OCI-M2 (cell line): ENCODE measurements around the gene MAGEF1.
"Not testable (repeated sequence)": the region's sequence is repeated elsewhere in the genome, so short reads cannot be mapped to it uniquely, and the experiment has no call there.

Experiments used
- DNase-seq: peaks from one replicate; lab custom pipeline; 2025; ENCODE audit not compliant: unreplicated experiment; lab: John Stamatoyannopoulos, UW

Gene MAGEF1

DNA sequence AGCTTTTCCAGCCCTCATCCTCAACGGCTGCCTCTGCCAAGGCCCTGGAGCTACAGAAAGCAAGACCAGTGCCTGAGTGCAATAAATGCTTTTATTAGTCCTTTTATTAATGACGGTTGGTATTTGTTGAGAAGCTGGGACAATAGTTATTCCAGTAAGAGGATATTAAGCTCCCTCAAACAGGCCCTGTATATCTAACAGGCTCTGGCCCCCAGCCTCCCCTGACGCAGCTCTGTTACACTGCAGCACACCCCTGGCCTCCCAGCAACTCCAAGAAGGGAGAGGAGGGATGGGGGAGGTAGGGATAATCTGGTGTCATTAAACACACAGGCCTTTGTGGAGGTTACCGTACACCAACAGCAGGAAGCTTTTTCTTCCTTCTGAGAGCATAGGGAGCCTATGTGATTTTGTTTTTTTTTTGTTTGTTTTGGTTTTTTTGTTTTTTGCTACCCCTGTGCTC lies 30.8 kb upstream of the MAGEF1 start:
- no peak for DNase-seq

DNA sequence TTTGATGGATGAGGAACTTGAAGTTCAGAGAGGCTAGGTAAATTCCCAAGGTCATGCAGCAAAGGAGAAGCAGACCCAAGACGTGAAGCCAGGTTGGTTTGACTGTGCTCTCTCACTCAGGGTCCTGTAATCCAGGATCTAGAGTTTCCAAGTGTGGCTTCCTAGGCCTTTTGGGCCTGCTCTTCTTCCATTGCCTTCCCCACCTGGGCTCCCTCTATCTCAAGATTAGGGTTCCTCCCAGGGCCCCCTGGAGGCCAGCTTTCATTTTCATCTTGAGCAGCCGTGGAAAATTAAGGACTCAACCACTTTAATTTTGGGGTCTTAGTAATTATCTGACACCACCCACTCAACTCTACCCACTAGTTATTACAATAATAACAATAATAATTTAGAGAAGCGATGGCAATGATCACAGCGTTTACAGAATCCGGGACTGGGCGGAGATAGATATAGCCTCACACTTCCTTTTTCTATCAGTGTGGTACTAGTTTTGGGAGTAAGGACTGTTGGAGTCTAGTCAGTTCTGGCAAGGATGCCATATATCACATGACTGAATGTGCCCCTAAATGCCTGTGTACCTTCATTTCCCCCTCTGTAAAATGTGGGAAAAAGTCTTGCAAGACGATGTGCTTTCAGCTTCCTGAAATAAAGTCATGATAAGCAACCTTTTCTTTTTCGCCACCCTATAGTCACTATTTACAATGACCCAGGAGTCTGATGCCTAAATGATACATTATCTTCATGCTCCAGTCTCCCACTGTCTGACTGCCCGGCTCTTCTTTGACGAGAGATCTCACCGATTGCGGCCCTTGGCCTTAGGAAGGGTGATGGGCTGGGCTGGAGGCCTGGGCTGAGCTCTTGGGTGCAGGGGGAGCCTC lies 30.2 kb upstream of the MAGEF1 start:
- no peak for DNase-seq

DNA sequence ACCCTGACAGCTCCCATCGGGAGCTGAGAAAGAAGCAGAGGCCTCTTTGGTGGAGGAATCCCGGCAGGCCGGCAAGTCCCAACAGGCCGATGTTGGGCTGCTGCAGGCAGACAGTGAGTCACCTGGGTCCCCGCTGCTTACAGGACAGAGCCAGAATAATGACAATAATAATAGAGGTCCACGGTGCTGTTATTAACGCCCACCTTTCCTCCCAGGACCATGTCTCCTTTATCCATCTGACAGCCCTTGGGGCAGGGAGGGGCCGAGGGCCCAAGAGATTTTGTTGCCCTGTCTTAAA lies 29.3 kb upstream of the MAGEF1 start:
- no peak for DNase-seq

DNA sequence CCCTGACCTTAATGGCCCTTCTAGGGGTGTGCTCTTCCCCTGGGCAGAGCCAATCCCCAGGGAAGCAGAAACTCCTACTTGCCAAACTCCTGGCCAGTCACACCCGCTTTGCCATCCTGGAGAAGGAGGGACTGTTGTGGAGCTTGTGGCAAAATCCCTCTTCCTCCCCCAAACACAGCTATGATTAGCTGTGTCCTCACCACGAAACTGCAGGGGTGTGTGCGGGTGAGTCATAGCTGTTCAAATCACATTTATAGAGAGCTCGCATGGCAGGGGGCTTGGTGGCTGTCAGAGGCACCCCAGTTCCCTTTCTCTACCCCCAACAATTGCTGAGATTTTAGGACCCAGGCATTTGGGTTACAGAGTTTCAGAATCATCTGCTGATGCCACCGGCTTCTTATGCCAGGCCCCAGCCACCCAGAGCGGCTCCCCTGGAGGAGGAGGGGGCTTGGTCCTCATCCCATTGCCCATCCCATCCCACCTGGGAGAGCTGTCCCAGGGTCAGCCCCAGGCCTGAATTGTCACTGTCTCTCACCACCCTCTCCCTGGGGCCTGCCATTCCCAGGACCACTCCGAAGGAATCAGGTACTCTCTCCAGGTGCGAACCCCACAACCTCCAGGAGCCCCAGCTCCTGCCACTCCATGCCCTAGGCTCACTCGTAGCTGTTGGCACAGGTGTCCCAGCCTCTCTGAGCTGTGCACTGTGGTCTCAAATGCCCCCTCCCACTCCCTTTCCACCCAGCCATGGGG lies 28.8 kb upstream of the MAGEF1 start:
- no peak for DNase-seq

DNA sequence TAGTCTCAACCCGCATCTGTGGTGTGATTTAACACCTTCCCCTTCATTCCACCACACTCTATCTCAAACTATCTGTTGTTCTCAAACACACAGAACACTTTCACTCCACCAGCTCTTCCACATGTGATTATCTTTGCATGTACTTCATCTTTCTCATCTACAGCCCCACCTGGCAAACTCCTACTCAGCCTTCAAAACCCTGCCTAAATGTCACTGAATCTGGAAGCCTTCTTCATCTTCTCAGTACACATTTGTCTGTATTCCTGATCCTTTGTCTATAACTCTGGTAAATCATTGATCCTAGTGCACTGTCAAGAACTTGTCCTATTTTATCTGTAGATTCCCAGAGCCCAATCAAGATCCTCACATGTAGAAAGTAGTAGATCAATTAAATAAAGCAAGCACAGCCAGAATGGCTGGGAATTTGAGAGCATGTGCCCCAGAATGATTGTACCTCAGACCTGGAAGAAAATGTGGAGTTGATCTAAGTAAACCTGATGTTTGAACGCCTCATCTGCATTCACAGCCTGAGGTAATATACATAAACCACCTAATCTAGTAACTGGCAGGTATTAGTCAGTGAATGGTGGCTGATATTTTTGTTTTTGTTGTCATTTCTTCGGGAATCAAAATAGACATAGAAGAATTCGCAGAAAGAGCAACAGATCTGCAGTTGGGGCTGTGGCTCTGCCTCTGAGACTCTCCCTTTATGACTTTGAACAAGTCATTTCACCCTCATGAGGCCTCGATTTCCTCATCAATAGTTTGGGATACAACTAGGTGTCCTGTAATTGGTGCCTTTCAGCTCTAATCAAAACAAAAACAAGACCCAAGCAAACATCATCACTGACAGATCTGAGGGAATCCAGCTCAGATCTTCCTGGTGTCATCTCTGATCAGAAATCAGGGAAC lies 28.0 kb upstream of the MAGEF1 start:
- DNase-seq, result no peak

DNA sequence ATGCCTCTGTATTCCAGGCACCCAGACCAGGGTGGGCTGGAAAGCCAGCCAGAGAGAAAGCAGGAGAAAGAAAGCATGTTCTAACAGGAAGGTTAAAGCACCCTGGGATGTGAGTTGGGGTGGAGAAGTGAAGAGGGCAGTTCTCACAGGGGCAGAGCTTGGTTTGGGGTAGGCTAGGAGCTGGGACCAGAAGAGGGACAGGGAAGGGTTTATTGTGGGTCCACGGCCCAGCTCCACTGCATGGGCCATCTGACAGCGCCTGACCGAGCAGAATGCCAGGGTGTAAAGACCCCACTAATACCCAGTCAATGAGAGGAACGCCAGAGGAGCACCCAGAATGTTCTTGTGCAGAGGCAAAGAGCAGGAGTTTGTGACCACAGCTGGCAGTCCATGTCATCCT lies 27.1 kb upstream of the MAGEF1 start:
- DNase-seq, result no peak

DNA sequence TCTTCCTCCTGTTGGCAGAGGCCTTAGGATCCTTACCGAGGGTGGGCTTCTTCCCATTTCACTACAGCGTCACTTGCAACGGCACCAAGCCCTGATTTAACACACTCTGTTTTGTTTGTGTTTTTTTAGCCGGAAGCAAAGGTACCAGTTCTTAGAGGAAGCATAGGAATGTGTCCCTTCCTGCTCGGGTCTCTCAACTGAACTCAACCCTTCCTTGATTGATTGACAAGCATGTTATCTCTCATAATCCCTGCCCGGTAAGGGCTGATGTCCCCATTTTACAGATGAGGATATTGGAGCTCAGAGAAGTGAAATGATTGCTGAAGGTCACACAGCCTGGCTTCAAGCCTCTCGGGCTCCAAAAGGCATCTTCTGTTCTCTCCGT lies 26.6 kb upstream of the MAGEF1 start:
- no peak for DNase-seq

DNA sequence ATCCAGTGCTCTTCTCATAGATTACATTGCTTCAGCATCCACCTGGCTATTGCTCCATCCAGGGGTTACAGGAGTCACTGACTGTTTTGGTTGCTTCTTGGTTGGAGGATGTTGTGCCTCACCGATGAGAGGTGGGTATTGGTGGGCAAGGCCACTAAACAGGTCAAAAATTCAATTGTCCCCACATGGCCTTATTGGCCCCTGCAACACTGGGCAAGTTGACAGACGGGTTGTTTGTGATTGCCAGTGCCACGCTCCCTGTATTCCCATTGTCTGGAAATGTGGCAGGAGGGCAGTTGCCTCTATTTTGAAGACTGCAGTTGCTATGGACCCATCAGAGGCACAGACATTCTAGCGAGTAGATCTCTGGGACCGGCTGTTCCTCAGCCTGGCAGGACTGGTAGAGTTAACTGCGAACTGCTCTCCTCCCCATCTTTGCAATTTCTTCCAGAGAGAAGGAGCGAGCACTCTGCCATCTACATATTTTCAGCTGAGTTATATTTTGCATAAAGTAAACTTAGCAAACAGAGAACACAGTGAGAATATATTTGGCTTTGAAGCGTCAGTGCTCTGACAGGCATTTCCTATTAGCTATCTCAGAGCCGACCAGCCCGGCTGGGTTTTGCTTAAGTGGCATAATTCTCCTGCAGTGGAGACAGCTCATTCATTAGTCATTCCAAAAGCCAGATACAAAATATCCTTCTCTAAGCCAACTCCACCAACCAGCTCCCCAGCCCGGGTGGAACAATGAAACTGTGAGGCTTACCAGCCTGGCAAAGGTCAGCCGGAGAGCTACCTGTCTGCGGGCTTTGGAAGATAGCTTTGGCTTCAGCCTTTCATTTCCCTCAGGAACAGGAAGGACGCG lies 26.0 kb upstream of the MAGEF1 start:
- no peak for DNase-seq

DNA sequence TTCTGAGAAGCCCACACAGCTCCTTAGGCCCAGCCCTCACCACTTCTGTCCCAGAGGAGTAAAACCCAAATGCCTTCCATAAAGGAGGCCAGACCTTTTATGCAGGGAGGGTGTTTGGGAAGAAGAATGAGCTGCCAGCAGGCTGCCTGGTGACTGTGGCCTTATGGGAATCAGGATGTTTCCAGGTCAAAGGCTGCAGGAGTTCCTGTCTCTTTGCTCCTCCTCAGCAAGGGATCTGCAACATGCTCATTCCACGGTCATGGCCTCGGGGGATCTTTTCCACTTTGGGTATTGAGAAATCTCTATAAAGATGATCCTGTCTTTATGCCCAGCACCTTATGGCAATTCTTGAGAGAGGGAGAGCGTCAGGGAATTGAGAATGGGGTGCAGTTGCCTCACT lies 25.2 kb upstream of the MAGEF1 start:
- no peak for DNase-seq

DNA sequence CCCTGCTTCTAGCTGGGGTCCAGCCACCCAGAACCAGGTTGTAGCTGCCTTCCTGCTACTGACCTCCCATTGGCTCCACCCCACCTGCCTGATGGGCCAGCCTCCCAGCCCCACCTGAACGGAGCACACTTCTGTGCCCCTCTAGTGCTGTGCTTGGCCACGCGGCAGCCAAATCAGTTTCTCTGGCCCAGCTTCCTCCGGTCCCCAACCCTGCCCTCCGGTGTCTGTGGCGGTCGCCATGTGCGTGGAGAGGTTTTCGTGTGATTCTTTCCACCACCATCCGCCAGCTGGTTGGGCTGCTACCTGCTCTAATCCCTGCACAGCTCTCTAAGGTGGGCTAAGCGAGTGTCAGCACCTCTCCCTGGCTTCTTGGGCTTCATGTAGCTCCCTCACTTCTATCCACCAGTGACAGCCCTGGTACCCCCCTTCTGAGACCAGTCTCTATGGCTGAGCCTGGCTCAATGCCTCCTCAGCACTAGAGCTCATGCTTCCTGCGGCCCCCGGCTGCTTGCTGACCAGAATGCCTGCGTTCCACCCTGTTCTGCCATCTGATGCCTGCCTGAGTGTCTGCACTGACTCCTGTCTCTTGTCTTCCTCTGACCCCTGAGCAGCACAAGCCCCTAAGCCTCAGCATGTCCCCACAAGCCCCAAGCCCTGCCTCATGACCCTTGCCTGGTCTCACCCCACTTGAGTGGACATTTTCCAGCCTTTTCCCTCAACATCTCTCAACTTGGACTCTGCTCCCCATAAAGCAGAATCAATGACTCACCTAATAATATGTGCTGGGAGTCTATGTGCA lies 23.2 kb upstream of the MAGEF1 start:
- DNase-seq, result no peak

DNA sequence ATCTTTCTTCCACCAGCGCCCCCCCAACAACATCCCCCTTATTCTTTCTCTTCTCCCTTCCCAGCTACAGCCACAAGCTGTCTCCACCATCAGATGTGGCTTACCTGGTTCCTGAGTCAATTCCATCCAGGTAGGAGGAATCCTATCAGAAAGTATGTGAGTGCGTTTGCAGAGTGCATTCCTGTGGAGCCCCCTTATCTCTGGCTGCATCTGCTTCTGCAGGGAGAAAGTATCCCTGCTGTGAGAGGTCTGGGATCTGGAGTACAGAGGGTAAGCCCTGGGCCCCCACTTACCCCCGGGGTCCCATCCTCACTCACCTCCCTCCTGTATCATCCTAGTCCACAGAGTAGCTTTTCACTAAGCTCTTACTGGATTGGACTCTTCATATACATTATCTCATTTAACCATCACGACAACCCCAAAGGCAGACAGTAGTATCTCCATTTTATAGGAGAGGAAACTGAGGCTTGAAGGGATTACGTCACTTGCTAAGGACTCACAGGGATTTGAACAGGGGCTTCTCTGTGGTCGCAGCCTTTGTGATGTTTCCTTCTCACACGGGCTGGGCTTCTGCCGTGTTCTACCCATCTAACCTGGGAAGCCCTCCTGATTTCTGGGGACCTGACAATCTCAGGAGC lies 22.2 kb upstream of the MAGEF1 start:
- DNase-seq, result no peak

DNA sequence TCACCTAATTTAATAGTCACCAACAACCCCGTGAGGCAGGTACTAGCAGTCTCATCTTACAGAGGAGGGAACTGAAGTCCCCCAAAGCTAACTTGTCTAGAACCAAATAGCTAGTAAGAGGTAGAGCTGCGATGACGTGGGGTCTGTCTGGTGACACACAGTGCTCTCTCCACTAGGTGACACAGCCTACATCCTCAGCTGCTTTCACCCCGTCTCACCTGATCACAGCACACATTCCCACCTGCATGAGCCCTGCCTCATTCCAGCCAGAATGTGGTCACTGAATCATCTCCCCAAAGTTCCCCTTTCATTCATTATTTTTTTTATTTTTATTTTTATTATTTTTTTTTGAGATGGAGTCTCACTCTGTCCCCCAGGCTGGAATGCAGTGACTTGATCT lies 21.3 kb upstream of the MAGEF1 start:
- DNase-seq, result no peak

DNA sequence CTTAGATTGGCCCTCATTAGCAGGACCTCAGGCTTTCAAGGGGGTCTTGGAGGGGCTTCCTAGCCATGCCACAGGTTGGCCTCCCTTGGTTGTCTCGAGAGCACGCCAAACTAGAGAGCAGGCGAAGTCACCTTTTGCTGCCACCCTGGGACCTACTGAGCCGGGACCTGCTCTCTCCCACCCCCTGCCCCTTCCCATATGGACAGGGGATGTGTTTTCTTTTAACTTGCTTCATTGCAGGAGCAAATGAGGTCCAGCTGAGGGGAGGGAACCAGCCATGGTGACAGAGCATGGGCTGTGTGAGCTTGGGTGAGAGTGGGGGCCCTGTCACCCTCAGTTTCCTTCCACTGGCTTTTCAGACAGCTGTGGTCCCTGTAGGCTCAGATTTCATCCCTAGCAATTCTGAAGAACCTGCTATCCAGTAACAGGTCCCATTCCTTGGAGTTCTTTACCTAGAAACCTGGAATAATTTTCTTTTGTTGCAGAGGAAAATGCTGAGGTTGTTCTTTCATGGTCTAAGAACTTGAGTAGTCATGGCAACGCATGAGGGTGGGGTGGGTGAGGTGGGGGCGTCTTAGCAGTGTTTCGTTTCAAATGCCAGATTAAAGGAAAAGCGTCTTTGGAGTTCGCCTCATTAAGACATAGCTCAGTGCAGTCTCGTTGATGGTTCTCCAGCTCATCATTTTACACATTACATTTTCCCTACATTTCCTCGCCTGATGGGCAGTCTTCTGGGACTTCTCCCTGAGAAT lies 20.1 kb upstream of the MAGEF1 start:
- DNase-seq, result no peak

DNA sequence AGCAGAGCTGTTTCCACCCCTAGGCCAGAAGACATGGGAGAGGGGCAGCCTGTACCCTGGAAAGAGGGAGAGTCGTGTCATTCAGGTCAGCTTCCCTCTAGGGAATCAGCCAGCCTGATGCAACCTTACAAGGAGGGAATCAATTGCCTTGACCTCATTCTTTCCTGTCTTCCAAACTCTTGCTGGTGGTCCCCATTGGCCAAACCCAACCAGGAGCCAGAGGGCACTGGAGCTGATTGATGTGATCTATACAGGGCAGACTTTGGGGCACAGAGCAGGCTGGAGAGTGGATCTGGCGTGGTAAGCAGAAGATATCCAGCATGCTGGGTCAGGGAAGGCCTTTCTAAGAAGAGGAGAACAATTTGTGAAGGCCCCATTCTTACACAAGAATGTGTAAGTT lies 19.1 kb upstream of the MAGEF1 start:
- DNase-seq, result no peak

DNA sequence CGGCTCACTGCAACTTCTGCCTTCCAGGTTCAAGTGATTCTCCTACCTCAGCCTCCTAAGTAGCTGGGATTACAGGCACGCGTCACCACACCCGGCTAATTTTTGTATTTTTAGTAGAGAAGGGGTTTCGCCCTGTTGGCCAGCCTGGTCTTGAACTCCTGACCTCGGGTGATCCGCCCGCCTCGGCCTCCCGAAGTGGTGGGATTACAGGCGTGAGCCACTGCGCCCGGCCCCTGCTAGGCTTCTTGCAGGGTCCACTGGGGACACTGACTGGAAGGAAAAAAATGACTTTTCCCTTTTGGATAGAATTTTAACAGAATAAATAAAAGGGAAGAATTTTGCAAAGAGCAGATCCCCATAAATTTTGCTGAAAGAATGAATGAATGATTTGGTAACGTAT lies 17.3 kb upstream of the MAGEF1 start:
- not testable (repeated sequence) for DNase-seq

DNA sequence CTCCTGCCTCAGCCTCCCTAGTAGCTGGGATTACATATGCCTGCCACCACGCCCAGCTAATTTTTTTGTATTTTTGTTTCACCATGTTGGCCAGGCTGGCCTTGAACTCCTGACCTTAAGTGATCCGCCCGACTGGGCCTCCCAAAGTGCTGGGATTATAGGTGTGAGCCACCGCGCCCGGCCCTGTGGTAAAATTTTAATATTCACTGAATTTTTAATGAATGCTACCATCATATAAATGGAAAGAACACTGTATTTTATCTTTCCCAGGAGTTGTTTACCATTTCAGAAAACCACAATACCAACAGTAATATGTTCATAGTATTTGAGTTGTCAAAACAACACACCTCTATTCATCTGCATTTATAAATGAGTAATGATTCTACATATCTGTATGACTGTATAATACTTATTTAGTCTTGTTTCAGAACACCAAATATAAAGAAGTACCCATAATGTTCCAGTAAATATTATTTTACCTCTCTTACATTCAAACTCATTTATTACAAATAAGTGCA lies 16.2 kb upstream of the MAGEF1 start:
- no peak for DNase-seq

DNA sequence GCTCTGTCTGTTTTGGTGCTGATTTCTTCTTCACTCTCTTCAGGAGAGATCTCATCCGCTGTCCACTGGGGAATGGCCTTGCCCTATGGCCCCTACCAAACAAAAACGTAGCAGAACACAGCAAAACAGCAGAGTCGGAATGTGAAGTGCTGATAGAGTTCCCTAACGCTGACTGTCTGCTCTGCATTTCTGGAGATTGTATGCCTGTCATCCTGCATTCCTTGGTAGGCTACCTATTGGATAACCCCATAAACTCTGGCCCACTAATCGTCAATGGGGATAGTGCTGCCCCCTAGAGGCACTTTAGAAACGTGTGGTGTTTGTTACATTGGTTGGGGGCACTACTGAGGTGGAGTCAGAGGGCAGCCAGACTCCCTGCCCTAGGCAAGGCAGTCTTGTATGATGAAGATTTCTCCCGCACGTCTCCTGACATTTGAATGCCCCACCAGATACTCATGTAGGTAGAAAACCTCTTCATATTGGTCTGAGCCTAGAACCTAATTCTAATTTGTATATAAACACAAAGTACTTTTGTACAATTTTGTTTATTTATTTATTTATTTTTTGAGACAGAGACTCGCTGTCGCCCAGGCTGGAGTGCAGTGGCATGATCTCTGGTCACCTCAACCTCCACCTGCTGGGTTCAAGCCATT lies 15.6 kb upstream of the MAGEF1 start:
- DNase-seq, result no peak

DNA sequence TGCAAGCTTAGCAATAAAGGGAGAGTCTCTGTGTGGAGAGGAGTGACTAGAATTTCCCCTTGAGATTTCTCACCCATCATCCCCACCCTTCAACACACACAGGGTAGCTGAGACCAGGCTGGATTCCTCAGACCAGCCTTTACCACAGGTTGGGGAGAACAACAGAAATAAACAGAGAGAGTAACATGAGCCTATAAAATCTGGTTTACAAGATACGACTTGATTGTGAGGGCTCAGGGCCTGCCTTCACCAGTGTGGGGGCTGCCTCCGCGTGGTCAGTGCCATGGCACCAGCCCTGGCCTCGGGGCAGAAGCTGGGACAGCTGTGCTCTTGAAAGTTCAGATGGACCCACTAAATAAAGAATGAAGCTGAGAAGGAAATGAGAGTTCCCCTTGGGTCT lies 14.6 kb upstream of the MAGEF1 start:
- no peak for DNase-seq
